Measurements from ENCODE around the gene CTNND2.

Gene CTNND2

DNA sequence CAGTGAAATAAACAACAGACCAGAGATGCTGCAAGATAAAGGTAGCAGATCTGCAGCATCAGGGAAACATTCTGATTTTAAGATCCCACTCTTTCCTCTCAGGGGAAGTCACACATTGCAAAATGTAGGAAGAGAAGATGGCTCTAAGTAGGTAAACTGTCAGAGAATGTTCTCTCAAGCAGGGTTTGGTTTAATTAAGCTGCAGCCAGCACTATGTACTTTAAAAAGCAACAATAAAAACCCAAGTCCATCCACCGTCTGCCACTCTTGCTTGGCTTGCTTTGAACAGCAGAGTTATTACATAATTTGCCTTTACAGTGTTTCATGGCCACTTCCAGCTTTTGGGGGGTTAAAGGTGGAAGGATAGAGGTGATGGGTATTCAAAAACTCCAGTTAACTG is 800.0 kb downstream of the CTNND2 start:
- TF ChIP-seq, protein P1, sequence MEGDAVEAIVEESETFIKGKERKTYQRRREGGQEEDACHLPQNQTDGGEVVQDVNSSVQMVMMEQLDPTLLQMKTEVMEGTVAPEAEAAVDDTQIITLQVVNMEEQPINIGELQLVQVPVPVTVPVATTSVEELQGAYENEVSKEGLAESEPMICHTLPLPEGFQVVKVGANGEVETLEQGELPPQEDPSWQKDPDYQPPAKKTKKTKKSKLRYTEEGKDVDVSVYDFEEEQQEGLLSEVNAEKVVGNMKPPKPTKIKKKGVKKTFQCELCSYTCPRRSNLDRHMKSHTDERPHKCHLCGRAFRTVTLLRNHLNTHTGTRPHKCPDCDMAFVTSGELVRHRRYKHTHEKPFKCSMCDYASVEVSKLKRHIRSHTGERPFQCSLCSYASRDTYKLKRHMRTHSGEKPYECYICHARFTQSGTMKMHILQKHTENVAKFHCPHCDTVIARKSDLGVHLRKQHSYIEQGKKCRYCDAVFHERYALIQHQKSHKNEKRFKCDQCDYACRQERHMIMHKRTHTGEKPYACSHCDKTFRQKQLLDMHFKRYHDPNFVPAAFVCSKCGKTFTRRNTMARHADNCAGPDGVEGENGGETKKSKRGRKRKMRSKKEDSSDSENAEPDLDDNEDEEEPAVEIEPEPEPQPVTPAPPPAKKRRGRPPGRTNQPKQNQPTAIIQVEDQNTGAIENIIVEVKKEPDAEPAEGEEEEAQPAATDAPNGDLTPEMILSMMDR (IDR thresholded peaks at IDR 0.05; ENCODE audit: control insufficient read depth, extremely low read depth, insufficient read depth): no peak
- no peak for DNase-seq (ENCODE audit: low read depth)

GRCh38 chr5:11084111-11084510 is 820.1 kb downstream of the CTNND2 start:
- DNase-seq (ENCODE audit: low read depth): no peak
- no peak overlapping the region for H3K4me3 ChIP-seq (ENCODE audit: low read depth, low read length)
- TF ChIP-seq, protein P1 (IDR thresholded peaks at IDR 0.05; ENCODE audit: control insufficient read depth, extremely low read depth, insufficient read depth): no peak

More for the DNA sequence above, 800.0 kb downstream of the CTNND2 start:
- H3K4me3 ChIP-seq (ENCODE audit: low read depth, low read length): no peak overlapping the region

GRCh38 chr5:11082404-11082945 is 821.8 kb downstream of the CTNND2 start:
- TF ChIP-seq, protein P1 (IDR thresholded peaks at IDR 0.05; ENCODE audit: control insufficient read depth, extremely low read depth, insufficient read depth): no peak
- no peak overlapping the region for H3K4me3 ChIP-seq (ENCODE audit: low read depth, low read length)
- no peak for DNase-seq (ENCODE audit: low read depth)

GRCh38 chr5:11076945-11077613 is 827.2 kb downstream of the CTNND2 start:
- no peak overlapping the region for H3K4me3 ChIP-seq (ENCODE audit: low read depth, low read length)
- TF ChIP-seq, protein P1 (IDR thresholded peaks at IDR 0.05; ENCODE audit: control insufficient read depth, extremely low read depth, insufficient read depth): no peak
- no peak for DNase-seq (ENCODE audit: low read depth)

- DNase-seq (ENCODE audit: low read depth): no peak
- TF ChIP-seq, protein P1 (IDR thresholded peaks at IDR 0.05; ENCODE audit: control insufficient read depth, extremely low read depth, insufficient read depth): 0 out of 2 replicates have a peak, but pooled peaks have one; percentile 12
- H3K4me3 ChIP-seq (ENCODE audit: low read depth, low read length): no peak overlapping the region
These were observed 829.0 kb downstream of the CTNND2 start for GRCh38 chr5:11075035-11075805.

DNA sequence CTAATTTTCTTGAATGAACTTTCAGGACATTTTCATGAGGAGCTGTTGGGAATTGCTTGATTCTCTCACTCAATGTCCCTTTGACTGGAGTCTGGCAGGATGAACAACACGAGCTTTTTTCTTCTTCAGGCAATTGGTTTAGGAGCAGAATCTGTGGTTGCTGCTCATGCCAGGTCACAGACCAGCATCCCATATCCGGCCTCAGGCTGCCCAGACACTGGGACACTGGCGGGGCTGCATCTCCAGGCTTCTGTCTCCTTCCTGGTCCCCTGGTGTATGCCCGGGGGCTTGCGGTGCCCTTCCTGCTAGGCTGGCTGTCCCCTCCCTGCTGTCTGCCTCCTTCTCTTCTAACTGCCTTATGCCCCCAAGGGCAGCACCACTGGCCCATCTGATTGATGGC is 831.7 kb downstream of the CTNND2 start:
- H3K4me3 ChIP-seq (ENCODE audit: low read depth, low read length): no peak overlapping the region
- no peak for DNase-seq (ENCODE audit: low read depth)
- TF ChIP-seq, protein P1 (IDR thresholded peaks at IDR 0.05; ENCODE audit: control insufficient read depth, extremely low read depth, insufficient read depth): no peak

Measured in LNCaP clone FGC (cell line).